Breast epithelium (tissue), 3 donors: ENCODE results near the gene LRRC61.

Experiments
- POLR2A ChIP-seq: fragments of 450-650 bp; IDR thresholded peaks from one replicate; pipeline ENCODE4 v1.6.1; 2016; ENCODE audit warnings: antibody characterized with exemption, mild to moderate bottlenecking, moderate library complexity
- POLR2AphosphoS5 ChIP-seq, 3 donors: sonication (generic); formaldehyde crosslinking; IDR thresholded peaks; one replicate each; pipeline ENCODE4 v1.6.1; 2017; ENCODE audit warnings: antibody characterized with exemption in 3 of 3

DNA sequence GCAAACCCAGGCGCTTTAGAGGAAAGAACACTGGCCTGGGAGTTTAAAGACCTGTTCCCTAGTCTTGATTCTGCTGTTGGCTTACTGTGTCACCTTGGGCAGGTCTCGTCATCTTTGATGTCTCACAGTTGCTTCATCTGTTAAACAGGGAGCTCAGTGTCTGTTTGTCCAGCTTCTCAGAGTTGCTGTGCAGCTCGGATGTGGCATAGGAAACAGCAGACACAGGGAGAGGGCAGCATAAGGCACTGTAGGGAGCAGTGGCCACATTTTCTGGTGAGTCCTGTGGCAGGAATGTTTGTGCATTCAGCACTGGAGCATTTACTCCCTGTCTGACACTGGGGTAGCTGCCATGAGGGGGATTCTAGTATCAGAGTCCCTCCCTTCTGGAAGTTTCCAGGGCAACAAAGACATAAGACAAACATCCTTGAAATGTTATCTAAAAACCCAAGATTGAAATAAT is 47.5 kb downstream of the LRRC61 start:
- TF ChIP-seq POLR2A, result no peak
- TF ChIP-seq POLR2AphosphoS5 (IDR thresholded peaks at IDR 0.05), result no peak
